Hepatocyte (in vitro differentiated cells): ENCODE measurements around the gene ITPR1. TPM values are rescaled to one million over a fixed set of nuclear protein-coding genes. Genes with fewer than 3 reads are reported as not detected.

ENCODE experiments used
- DNase-seq: peaks from one replicate; pipeline ENCODE4 v3.0.0-alpha.2; 2016; ENCODE audit warnings: low spot score
- H2AFZ ChIP-seq: fragments of 200-600 bp; sonication (generic); 2 replicates; pipeline ENCODE4 v1.6.0; 2016; ENCODE audit warnings: antibody characterized with exemption, mild to moderate bottlenecking
- H3K27ac ChIP-seq: fragments of 200-600 bp; sonication (generic); 2 replicates; pipeline ENCODE4 v1.5.1; 2016; ENCODE audit warnings: mild to moderate bottlenecking
- H3K27me3 ChIP-seq: fragments of 200-600 bp; sonication (generic); 2 replicates; pipeline ENCODE4 v1.6.1; 2016
- H3K36me3 ChIP-seq: fragments of 200-600 bp; sonication (generic); replicated peaks from 2 replicates; pipeline ENCODE4 v1.5.1; 2016; ENCODE audit warnings: low read depth; ENCODE audit not compliant: insufficient read depth
- H3K4me1 ChIP-seq: fragments of 200-600 bp; sonication (generic); 2 replicates; pipeline ENCODE4 v1.5.1; 2016; ENCODE audit warnings: mild to moderate bottlenecking, moderate library complexity; ENCODE audit not compliant: insufficient read depth
- H3K4me2 ChIP-seq: fragments of 200-600 bp; sonication (generic); 2 replicates; pipeline ENCODE4 v1.6.0; 2016
- H3K4me3 ChIP-seq: fragments of 200-600 bp; sonication (generic); 2 replicates; pipeline ENCODE4 v1.5.1; 2016; ENCODE audit warnings: mild to moderate bottlenecking
- H3K79me2 ChIP-seq: fragments of 200-600 bp; sonication (generic); 2 replicates; pipeline ENCODE4 v1.6.0; 2017; ENCODE audit warnings: mild to moderate bottlenecking
- H3K9me2 ChIP-seq: fragments of 200-600 bp; sonication (generic); replicated peaks from 2 replicates; pipeline ENCODE4 v1.6.0; 2017; ENCODE audit warnings: mild to moderate bottlenecking; ENCODE audit not compliant: insufficient read depth
- H3K9me3 ChIP-seq: fragments of 200-600 bp; sonication (generic); 2 replicates; pipeline ENCODE4 v1.5.1; 2016; ENCODE audit warnings: low read depth, mild to moderate bottlenecking
- H4K20me1 ChIP-seq: fragments of 200-600 bp; sonication (generic); 2 replicates; pipeline ENCODE4 v1.6.0; 2016; ENCODE audit warnings: mild to moderate bottlenecking; ENCODE audit not compliant: insufficient read depth, poor library complexity, severe bottlenecking
- CTCF ChIP-seq: fragments of 200-600 bp; sonication (generic); IDR thresholded peaks from 2 replicates; pipeline ENCODE4 v1.5.1; 2016; ENCODE audit warnings: antibody characterized with exemption, mild to moderate bottlenecking; ENCODE audit not compliant: poor library complexity
- EZH2 ChIP-seq: fragments of 200-600 bp; sonication (generic); IDR thresholded peaks from 2 replicates; pipeline ENCODE4 v1.6.1; 2016; ENCODE audit warnings: antibody characterized with exemption, mild to moderate bottlenecking, borderline replicate concordance
- EZH2phosphoT487 ChIP-seq: fragments of 200-600 bp; sonication (generic); IDR thresholded peaks from one replicate; pipeline ENCODE4 v1.6.1; 2018; ENCODE audit warnings: antibody characterized with exemption, mild to moderate bottlenecking, low read depth, moderate library complexity; ENCODE audit not compliant: unreplicated experiment, severe bottlenecking
- WGBS: methylation state at CpG from one replicate; pipeline ENCODE4 v1.1.6; 2016; ENCODE audit warnings: low lambda C conversion rate; ENCODE audit errors: missing lambda C conversion rate; 5-methylcytosine and 5-hydroxymethylcytosine counted together
- polyA plus RNA-seq: library from polyadenylated mRNA; unstranded; fragments of >200 nt; fragmentation: Nextera tagmentation; extraction: Ambion mirVana; gene quantifications from 2 replicates; pipeline ENCODE4 v1.2.1, GENCODE V29; 2016
- total RNA-seq: library from RNA; depleted of rRNA; stranded (reverse); fragments of >200 nt; gene quantifications from 2 replicates; pipeline ENCODE4 v1.2.3, GENCODE V29; 2014

The ITPR1 gene
- total and polyA plus RNA-seq, 2 experiments from 2014 or later, result 46.8 to 90.8 TPM

GRCh38 chr3:4823986-4824925 lies 331.1 kb downstream of the ITPR1 start:
- no peak overlapping the region for H3K4me2 ChIP-seq
- H3K27me3 ChIP-seq, result no peaks in the 10 kb centered on the region
- no peaks in the 10 kb centered on the region for H3K79me2 ChIP-seq

GRCh38 chr3:4824926-4825325 lies 331.8 kb downstream of the ITPR1 start:
- Histone ChIP-seq H3K27me3 (no peaks in the 10 kb centered on the region), H2AFZ (no peak overlapping the region), H3K36me3 (no peaks in the 10 kb centered on the region), H3K4me3 (no peak overlapping the region), H3K79me2 (no peaks in the 10 kb centered on the region), H3K4me1 (peaks cover 10% of the 10 kb centered on the region), H3K9me3 (no peaks in the 10 kb centered on the region), H3K9me2 (no peaks in the 10 kb centered on the region), H3K27ac (peak overlapping the region; percentile 14), H3K4me2 (peak overlapping the region; percentile 28), H4K20me1 (no peaks in the 10 kb centered on the region)
- no peak for TF ChIP-seq EZH2phosphoT487
- TF ChIP-seq EZH2, result no peak
- 27% methylated on average over 3 of the region's 3 CpGs for WGBS
- peak; percentile 40 for DNase-seq

More at GRCh38 chr3:4823986-4824925, 331.1 kb downstream of the ITPR1 start:
- no peak overlapping the region for H2AFZ ChIP-seq
- H3K4me3 ChIP-seq, result no peak overlapping the region
- no peaks in the 10 kb centered on the region for H3K36me3 ChIP-seq
- TF ChIP-seq CTCF, result no peak
- no peaks in the 10 kb centered on the region for H3K9me2 ChIP-seq
- no peak overlapping the region for H3K27ac ChIP-seq
- peaks cover 10% of the 10 kb centered on the region for H3K4me1 ChIP-seq
- DNase-seq, result no peak
- no peaks in the 10 kb centered on the region for H4K20me1 ChIP-seq
- no peaks in the 10 kb centered on the region for H3K9me3 ChIP-seq
- WGBS, result 87% methylated on average over 26 of the region's 26 CpGs

- no peaks in the 10 kb centered on the region for H4K20me1 ChIP-seq
- H3K4me2 ChIP-seq, result peak overlapping the region; percentile 28
- peaks cover 14% of the 10 kb centered on the region for H3K4me1 ChIP-seq
- H3K4me3 ChIP-seq, result no peak overlapping the region
- no peaks in the 10 kb centered on the region for H3K27me3 ChIP-seq
- H3K9me2 ChIP-seq, result no peaks in the 10 kb centered on the region
- TF ChIP-seq CTCF (no peak), EZH2 (no peak), EZH2phosphoT487 (no peak)
- WGBS, result 38% methylated on average over 11 of the region's 12 CpGs
- H3K36me3 ChIP-seq, result no peaks in the 10 kb centered on the region
- peak overlapping the region; percentile 14 for H3K27ac ChIP-seq
- DNase-seq, result no peak
- H3K79me2 ChIP-seq, result no peaks in the 10 kb centered on the region
- H2AFZ ChIP-seq, result no peak overlapping the region
- H3K9me3 ChIP-seq, result no peaks in the 10 kb centered on the region
These were observed 332.5 kb downstream of the ITPR1 start for GRCh38 chr3:4825436-4826236.
